Measurements from ENCODE around the gene DOK5.
"Not testable (repeated sequence)": the region's sequence is repeated elsewhere in the genome, so short reads cannot be mapped to it uniquely, and the experiment has no call there.

Gene DOK5

GRCh38 chr20:54472607-54473006, 2.8 kb upstream of the DOK5 start:
- DNase-seq: no peak

- no peak for DNase-seq
These were observed 2.1 kb upstream of the DOK5 start for GRCh38 chr20:54473340-54473739.

GRCh38 chr20:54474046-54474445, 1.3 kb upstream of the DOK5 start:
- DNase-seq: no peak

GRCh38 chr20:54474866-54475265, 527 bp upstream of the DOK5 start:
- no peak for DNase-seq

- no peak for DNase-seq
These were observed 996 bp downstream of the DOK5 start for GRCh38 chr20:54476169-54477009.

- DNase-seq: no peak
These were observed 2.0 kb downstream of the DOK5 start for GRCh38 chr20:54477191-54477955.

- DNase-seq: no peak
These were observed 3.9 kb downstream of the DOK5 start for GRCh38 chr20:54479138-54479906.

GRCh38 chr20:54479937-54480336, 4.5 kb downstream of the DOK5 start:
- not testable (repeated sequence) for DNase-seq

- no peak for DNase-seq
These were observed 6.0 kb downstream of the DOK5 start for GRCh38 chr20:54481442-54481841.

GRCh38 chr20:54485631-54486030, 10.2 kb downstream of the DOK5 start:
- DNase-seq: no peak

GRCh38 chr20:54486585-54486984, 11.2 kb downstream of the DOK5 start:
- no peak for DNase-seq

GRCh38 chr20:54488442-54488841, 13.0 kb downstream of the DOK5 start:
- no peak for DNase-seq

- DNase-seq: no peak
These were observed 16.1 kb downstream of the DOK5 start for GRCh38 chr20:54491506-54491905.

- DNase-seq: no peak
These were observed 19.1 kb downstream of the DOK5 start for GRCh38 chr20:54494303-54495006.

GRCh38 chr20:54497931-54498718, 22.7 kb downstream of the DOK5 start:
- DNase-seq: no peak

GRCh38 chr20:54499111-54499510, 23.7 kb downstream of the DOK5 start:
- no peak for DNase-seq

- DNase-seq: no peak
These were observed 26.8 kb downstream of the DOK5 start for GRCh38 chr20:54502179-54502578.

GRCh38 chr20:54506643-54507042, 31.2 kb downstream of the DOK5 start:
- DNase-seq: no peak

GRCh38 chr20:54510541-54511129, 35.2 kb downstream of the DOK5 start:
- no peak for DNase-seq

GRCh38 chr20:54512694-54513093, 37.3 kb downstream of the DOK5 start:
- no peak for DNase-seq

GRCh38 chr20:54514028-54514607, 38.7 kb downstream of the DOK5 start:
- no peak for DNase-seq

Measured in effector CD8-positive, alpha-beta T cell (primary cell).